H1 (cell line): ENCODE results near the gene PRKAB1. TPM values are rescaled to one million over a fixed set of nuclear protein-coding genes. Genes with fewer than 3 reads are reported as not detected.

Experiments
- CTCF ChIA-PET: fragments of 300-600 bp; sonication (Branson Sonifier 250); formaldehyde crosslinking; loops from one replicate; lab custom pipeline; 2021; ENCODE audit not compliant: partially characterized antibody; lab: Charles Lee
- POLR2A ChIA-PET: fragments of 300-600 bp; sonication (Branson Sonifier 250); formaldehyde crosslinking; loops from one replicate; lab custom pipeline; 2021; ENCODE audit warnings: inconsistent platforms; ENCODE audit not compliant: partially characterized antibody; lab: Charles Lee
- DNase-seq, 2 experiments: peaks; one replicate each; pipeline versions ENCODE4 v3.0.0 to v3.0.0-alpha.2; 2010 to 2022; ENCODE audit warnings: low spot score in 2 of 2, low read depth in 1 of 2, mixed read lengths in 1 of 2
- FAIRE-seq: peaks from 2 replicates; lab custom pipeline; 2011; peaks lifted over from hg19 to GRCh38; lab: Jason Lieb, UNC
- H2AFZ ChIP-seq: 2 replicates; pipeline ENCODE4 v1.8.1; 2012; ENCODE audit warnings: low read length, inconsistent platforms
- H2AK5ac ChIP-seq: 2 replicates; pipeline ENCODE4 v1.6.1; 2013; ENCODE audit warnings: low read depth, low read length
- H2BK120ac ChIP-seq: replicated peaks from 2 replicates; pipeline ENCODE3; 2013; ENCODE audit warnings: low read depth, low read length, inconsistent platforms
- H2BK12ac ChIP-seq: 2 replicates; pipeline ENCODE4 v1.6.1; 2013; ENCODE audit warnings: low read depth, low read length
- H2BK15ac ChIP-seq: 2 replicates; pipeline ENCODE4 v1.6.1; 2013; ENCODE audit warnings: low read length
- H2BK20ac ChIP-seq: 2 replicates; pipeline ENCODE4 v1.6.1; 2013; ENCODE audit warnings: low read length
- H2BK5ac ChIP-seq: 2 replicates; pipeline ENCODE4 v1.6.1; 2013; ENCODE audit warnings: low read depth, low read length
- H3K14ac ChIP-seq: 2 replicates; pipeline ENCODE4 v1.6.1; 2013; ENCODE audit warnings: inconsistent platforms; ENCODE audit not compliant: insufficient read length
- H3K18ac ChIP-seq: 2 replicates; pipeline ENCODE4 v1.6.1; 2013; ENCODE audit warnings: low read length; ENCODE audit errors: extremely low read depth
- H3K23ac ChIP-seq: 2 replicates; pipeline ENCODE4 v1.6.1; 2013; ENCODE audit warnings: inconsistent platforms; ENCODE audit not compliant: insufficient read length
- H3K23me2 ChIP-seq: 2 replicates; pipeline ENCODE4 v1.6.1; 2013; ENCODE audit warnings: low read depth, low read length
- H3K27ac ChIP-seq: 2 replicates; pipeline ENCODE4 v1.6.1; 2011; ENCODE audit warnings: low read depth, low read length, inconsistent platforms
- H3K27me3 ChIP-seq, 4 experiments: replicated peaks in 1 of 4; 1 replicate in 1 of 4; 2 replicates in 3 of 4; pipeline versions ENCODE4 v1.6.1 to v1.8.1; 2011 to 2013; ENCODE audit warnings: low read length in 3 of 4, mild to moderate bottlenecking in 3 of 4, inconsistent platforms in 2 of 4, mixed read lengths in 2 of 4, moderate library complexity in 1 of 4; ENCODE audit not compliant: control insufficient read depth in 3 of 4, insufficient read depth in 3 of 4; ENCODE audit errors: extremely low read depth in 1 of 4
- H3K36me3 ChIP-seq, 4 experiments: 2 replicates each; pipeline versions ENCODE4 v1.6.1 to v1.8.1; 2011 to 2013; ENCODE audit warnings: mild to moderate bottlenecking in 4 of 4, low read length in 3 of 4, moderate library complexity in 2 of 4, control low read depth in 1 of 4, inconsistent platforms in 1 of 4; ENCODE audit not compliant: insufficient read depth in 4 of 4, control insufficient read depth in 2 of 4
- H3K4ac ChIP-seq: replicated peaks from 2 replicates; pipeline ENCODE3; 2013; ENCODE audit warnings: low read length, low read depth, mixed read lengths, inconsistent platforms; ENCODE audit not compliant: insufficient read length
- H3K4me1 ChIP-seq, 4 experiments: replicated peaks in 1 of 4; 1 replicate in 1 of 4; 2 replicates in 3 of 4; pipeline versions ENCODE4 v1.6.1 to v1.8.1; 2011 to 2013; ENCODE audit warnings: low read length in 3 of 4, inconsistent platforms in 2 of 4, mixed read lengths in 1 of 4; ENCODE audit not compliant: insufficient read depth in 4 of 4, control insufficient read depth in 3 of 4
- H3K4me2 ChIP-seq, 2 experiments: 2 replicates each; pipeline versions ENCODE4 v1.6.1 to v1.8.1; 2011 to 2013; ENCODE audit warnings: low read depth in 2 of 2, low read length in 2 of 2, control low read depth in 1 of 2, inconsistent platforms in 1 of 2, mild to moderate bottlenecking in 1 of 2; ENCODE audit not compliant: insufficient read depth in 1 of 2
- H3K4me3 ChIP-seq, 4 experiments: fragments of 200-600, 300-600 bp in 1 of 4; sonication (generic), shearing (Covaris generic), sonication (Bioruptor Twin) in 1 of 4; 2 replicates each; pipeline versions ENCODE4 v1.5.1 to v1.8.1; 2011 to 2016; ENCODE audit warnings: low read length in 4 of 4, low read depth in 3 of 4, control low read depth in 2 of 4, inconsistent platforms in 2 of 4, mild to moderate bottlenecking in 2 of 4, mixed read lengths in 1 of 4, moderate library complexity in 1 of 4; ENCODE audit not compliant: insufficient read depth in 2 of 4; ENCODE audit errors: extremely low read depth in 1 of 4
- H3K56ac ChIP-seq: replicated peaks from 2 replicates; pipeline ENCODE3; 2013; ENCODE audit warnings: low read depth, mild to moderate bottlenecking, mixed read lengths, low read length, inconsistent platforms; ENCODE audit not compliant: insufficient read length
- H3K79me1 ChIP-seq: 2 replicates; pipeline ENCODE4 v1.6.1; 2013; ENCODE audit warnings: low read depth, low read length, control low read depth
- H3K79me2 ChIP-seq, 2 experiments: 2 replicates each; pipeline versions ENCODE4 v1.6.1 to v1.8.1; 2012 to 2013; ENCODE audit warnings: low read length in 2 of 2, mild to moderate bottlenecking in 2 of 2, inconsistent platforms in 1 of 2; ENCODE audit not compliant: insufficient read depth in 2 of 2, control insufficient read depth in 1 of 2
- H3K9ac ChIP-seq, 4 experiments: replicated peaks in 1 of 4; 1 replicate in 1 of 4; 2 replicates in 3 of 4; pipeline versions ENCODE4 v1.6.1 to v1.8.1; 2011 to 2013; ENCODE audit warnings: low read depth in 3 of 4, low read length in 3 of 4, control low read depth in 2 of 4, mild to moderate bottlenecking in 2 of 4, moderate library complexity in 2 of 4, inconsistent platforms in 1 of 4; ENCODE audit errors: extremely low read depth in 1 of 4
- H3K9me3 ChIP-seq, 2 experiments: 2 replicates each; pipeline versions ENCODE4 v1.6.1 to v1.8.1; 2012 to 2013; ENCODE audit warnings: mild to moderate bottlenecking in 2 of 2, moderate library complexity in 2 of 2, control low read depth in 1 of 2, inconsistent platforms in 1 of 2, low read depth in 1 of 2, low read length in 1 of 2, mixed read lengths in 1 of 2; ENCODE audit not compliant: insufficient read depth in 2 of 2
- H4K20me1 ChIP-seq, 2 experiments: replicated peaks in 1 of 2; 2 replicates each; pipeline versions ENCODE3 to v1.8.1; 2011 to 2013; ENCODE audit warnings: inconsistent platforms in 2 of 2, low read length in 2 of 2, mild to moderate bottlenecking in 1 of 2; ENCODE audit not compliant: insufficient read depth in 2 of 2, control insufficient read depth in 1 of 2
- H4K5ac ChIP-seq: 2 replicates; pipeline ENCODE4 v1.6.1; 2013; ENCODE audit warnings: low read length, low read depth, mixed read lengths, inconsistent platforms; ENCODE audit not compliant: insufficient read length
- H4K8ac ChIP-seq: 2 replicates; pipeline ENCODE4 v1.8.0; 2013; ENCODE audit warnings: mild to moderate bottlenecking, moderate library complexity, low read length, inconsistent platforms; ENCODE audit not compliant: insufficient read depth; ENCODE audit errors: extremely low read depth
- H4K91ac ChIP-seq: replicated peaks from 2 replicates; pipeline ENCODE3; 2013; ENCODE audit warnings: low read length, mixed read lengths, inconsistent platforms; ENCODE audit not compliant: insufficient read length
- ASH2L ChIP-seq: fragments of 200-600, 300-600 bp; sonication (generic); IDR thresholded peaks from one replicate; pipeline ENCODE4 v1.7.1; 2017; ENCODE audit warnings: low read length
- CHD2 ChIP-seq: IDR thresholded peaks from 2 replicates; pipeline ENCODE4 v1.6.1; 2012; ENCODE audit warnings: low read length, improper control_type of control experiment
- CTBP2 ChIP-seq: IDR thresholded peaks from 2 replicates; pipeline ENCODE4 v1.7.0; 2011; ENCODE audit warnings: borderline replicate concordance, mild to moderate bottlenecking, moderate library complexity, mixed read lengths, low read length; ENCODE audit not compliant: insufficient read depth, insufficient read length
- KDM4A ChIP-seq: IDR thresholded peaks from one replicate; pipeline ENCODE4 v1.7.1; 2012; ENCODE audit warnings: low read depth, mild to moderate bottlenecking, moderate library complexity, low read length, inconsistent platforms; ENCODE audit not compliant: severe bottlenecking
- NANOG ChIP-seq: IDR thresholded peaks from 2 replicates; pipeline ENCODE4 v1.6.1; 2011; ENCODE audit warnings: low read length, low read depth, mild to moderate bottlenecking, inconsistent platforms; ENCODE audit not compliant: insufficient read depth, poor library complexity, severe bottlenecking
- SRF ChIP-seq: IDR thresholded peaks from 2 replicates; pipeline ENCODE4 v1.6.1; 2011; ENCODE audit warnings: mild to moderate bottlenecking, low read depth, low read length, moderate library complexity
- TBP ChIP-seq: IDR thresholded peaks from 2 replicates; pipeline ENCODE4 v1.6.1; 2011; ENCODE audit warnings: low read depth, low read length, improper control_type of control experiment
- TEAD4 ChIP-seq: IDR thresholded peaks from 2 replicates; pipeline ENCODE4 v1.6.1; 2012; ENCODE audit warnings: low read depth, low read length, inconsistent platforms, mixed read lengths
- WGBS, 2 experiments: shearing (Covaris generic) in 1 of 2; methylation state at CpG; one replicate each; pipeline versions ENCODE4 v1.1.6 to v1.1.7; 2013 to 2015; ENCODE audit warnings: low lambda C conversion rate in 2 of 2, mixed read lengths in 2 of 2, inconsistent platforms in 1 of 2, low coverage in 1 of 2, missing lambda C conversion rate in 1 of 2; ENCODE audit not compliant: insufficient replicate concordance in 2 of 2, insufficient coverage in 1 of 2, insufficient read length in 1 of 2; ENCODE audit errors: extremely low coverage in 1 of 2, missing lambda C conversion rate in 1 of 2; 5-methylcytosine and 5-hydroxymethylcytosine counted together
- polyA plus RNA-seq, 7 experiments: library from polyadenylated mRNA; depleted of rRNA in 3 of 7; stranded (reverse) in 5 of 7; unstranded in 2 of 7; fragments of >200 nt in 5 of 7; fragments of 200-250 nt in 2 of 7; gene quantifications; 1 replicate in 5 of 7; 2 replicates in 1 of 7; 4 replicates in 1 of 7; pipeline versions ENCODE4 v1.2.1 to v1.2.3, GENCODE V29; 2011 to 2013; ENCODE audit warnings: missing spikeins in 2 of 7, mixed read lengths in 2 of 7
- total RNA-seq: library from RNA; stranded (reverse); fragmentation: NEBNext Ultra II Directional; extraction: Animal tissue kit (Norgen Biotek cat#: 25700); gene quantifications from 2 replicates; pipeline ENCODE4 v1.2.1, GENCODE V29; 2021
- TF ChIP-seq, protein P1 (sequence below): IDR thresholded peaks from 2 replicates; pipeline ENCODE4 v1.6.1; 2011; ENCODE audit warnings: low read depth, mild to moderate bottlenecking, low read length; ENCODE audit not compliant: insufficient read depth

PRKAB1 gene
- total and polyA plus RNA-seq, 2 of the 8 experiments (the other 6 are each of a cell fraction or from before 2014, with no cell fraction given) = 24.0 to 32.1 TPM

- Histone ChIP-seq H3K4me1 (no peaks in the 10 kb centered on the region), H3K9ac (no peak overlapping the region), H4K5ac (no peak overlapping the region), H3K9me3 (no peaks in the 10 kb centered on the region), H2BK12ac (no peak overlapping the region), H2BK120ac (no peak overlapping the region), H4K91ac (no peak overlapping the region), H2BK15ac (no peak overlapping the region), H3K4me2 (no peak overlapping the region), H4K20me1 (no peaks in the 10 kb centered on the region), H3K18ac (no peak overlapping the region), H3K56ac (no peak overlapping the region), H2BK20ac (no peak overlapping the region), H4K8ac (no peak overlapping the region), H3K27me3 (no peaks in the 10 kb centered on the region), H3K23ac (no peak overlapping the region), H3K79me2 (no peaks in the 10 kb centered on the region), H3K4ac (no peak overlapping the region), H3K79me1 (no peaks in the 10 kb centered on the region), H2AK5ac (no peak overlapping the region), H3K14ac (no peak overlapping the region), H3K27ac (no peak overlapping the region), H2AFZ (no peak overlapping the region), H3K36me3 (peaks cover 0 to 29% (median 7%) of the 10 kb centered on the region in 4 experiments; a peak in 5 of 8 replicates), H2BK5ac (no peak overlapping the region), H3K23me2 (no peaks in the 10 kb centered on the region), H3K4me3 (no peak overlapping the region)
- no peak for TF ChIP-seq NANOG
- TF ChIP-seq SRF = no peak
- TF ChIP-seq TBP = no peak
- TF ChIP-seq, protein P1, sequence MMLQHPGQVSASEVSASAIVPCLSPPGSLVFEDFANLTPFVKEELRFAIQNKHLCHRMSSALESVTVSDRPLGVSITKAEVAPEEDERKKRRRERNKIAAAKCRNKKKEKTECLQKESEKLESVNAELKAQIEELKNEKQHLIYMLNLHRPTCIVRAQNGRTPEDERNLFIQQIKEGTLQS = no peak
- no peak for TF ChIP-seq TEAD4
- no peak for TF ChIP-seq ASH2L
- no peak for TF ChIP-seq KDM4A
- no peak for TF ChIP-seq CHD2
- no peak for TF ChIP-seq CTBP2
- FAIRE-seq = no peak
- CTCF ChIA-PET = no interaction called here
- WGBS, 2 experiments = 95% methylated on average over 4 of the region's 4 CpGs; no CpG with 5 or more reads in 1 of the 2 experiments
- POLR2A ChIA-PET = interaction anchor here (1.2 kb wide), 1 partner anchor 78 kb away, joined by 4 read pairs; no protein-coding TSS in a partner anchor
- DNase-seq = no peak
These were observed 57.6 kb downstream of the PRKAB1 start for GRCh38 chr12:119725523-119725922.
